A673 (cell line): ENCODE results near the gene EPHX1. TPM values are rescaled to one million over a fixed set of nuclear protein-coding genes. Genes with fewer than 3 reads are reported as not detected.

Experiments
- BruUV-seq: library from RNA; stranded (reverse); fragments of 400-500 nt; replicated peaks from 2 replicates; lab custom pipeline; 2021; lab: Mats Ljungman, UMichigan
- CTCF ChIA-PET: fragments of 300-600 bp; sonication (Branson Sonifier 250); formaldehyde crosslinking; loops from one replicate; lab custom pipeline; 2022; ENCODE audit warnings: antibody characterized with exemption; lab: Charles Lee
- POLR2A ChIA-PET: fragments of 300-600 bp; sonication (Branson Sonifier 250); formaldehyde crosslinking; loops from one replicate; lab custom pipeline; 2022; ENCODE audit warnings: antibody characterized with exemption; ENCODE audit not compliant: low non-redundant PET; lab: Charles Lee
- DNase-seq: peaks from one replicate; pipeline ENCODE4 v3.0.0-alpha.2; 2015; ENCODE audit warnings: low spot score
- H3K27ac ChIP-seq: fragments of 200-600 bp; sonication (generic); 2 replicates; pipeline ENCODE4 v1.5.1; 2016; ENCODE audit warnings: mixed run types, low read depth, mild to moderate bottlenecking, mixed read lengths, antibody characterized with exemption, low read length; ENCODE audit not compliant: poor library complexity, severe bottlenecking
- H3K27me3 ChIP-seq: fragments of 200-600 bp; sonication (generic); replicated peaks from 2 replicates; pipeline ENCODE4 v1.6.1; 2017; ENCODE audit warnings: mixed run types, low read depth, mild to moderate bottlenecking, mixed read lengths, antibody characterized with exemption, low read length; ENCODE audit not compliant: insufficient read depth, poor library complexity
- H3K36me3 ChIP-seq: fragments of 200-600 bp; sonication (generic); 2 replicates; pipeline ENCODE4 v1.6.1; 2016; ENCODE audit warnings: mixed run types, mild to moderate bottlenecking, mixed read lengths, antibody characterized with exemption, low read length; ENCODE audit not compliant: insufficient read depth, poor library complexity, severe bottlenecking
- H3K4me1 ChIP-seq: fragments of 200-600 bp; sonication (generic); 2 replicates; pipeline ENCODE4 v1.6.1; 2017; ENCODE audit warnings: mixed run types, mild to moderate bottlenecking, mixed read lengths, antibody characterized with exemption, low read length; ENCODE audit not compliant: insufficient read depth, poor library complexity, severe bottlenecking
- H3K4me3 ChIP-seq: fragments of 200-600 bp; sonication (generic); 2 replicates; pipeline ENCODE4 v1.5.1; 2016; ENCODE audit warnings: low read depth, mixed run types, mild to moderate bottlenecking, mixed read lengths, low read length; ENCODE audit not compliant: poor library complexity, severe bottlenecking
- H3K9me3 ChIP-seq: fragments of 200-600 bp; sonication (generic); 2 replicates; pipeline ENCODE4 v1.6.1; 2016; ENCODE audit warnings: mixed run types, low read depth, mild to moderate bottlenecking, mixed read lengths, antibody characterized with exemption, low read length; ENCODE audit not compliant: poor library complexity, severe bottlenecking
- CTCF ChIP-seq: fragments of 300-800, 200-600 bp; sonication (generic); conservative IDR thresholded peaks from 2 replicates; pipeline ENCODE4 v1.5.1; 2017; ENCODE audit warnings: low read depth, mild to moderate bottlenecking, antibody characterized with exemption, low read length, moderate library complexity, mixed read lengths
- EZH2 ChIP-seq: fragments of 200-600 bp; sonication (generic); IDR thresholded peaks from 2 replicates; pipeline ENCODE4 v1.6.1; 2017; ENCODE audit warnings: borderline replicate concordance, low read depth, mild to moderate bottlenecking, mixed read lengths, antibody characterized with exemption, low read length; ENCODE audit not compliant: poor library complexity, severe bottlenecking
- intact Hi-C: fragments of 100-400 bp; cut with micrococcal nuclease; formaldehyde crosslinking; loops from one replicate; pipeline ENCODE4 v1.10.0; 2022; ENCODE audit not compliant: unreplicated experiment
- total RNA-seq: library from RNA; stranded (reverse); gene quantifications from 2 replicates; pipeline ENCODE4 v1.2.3, GENCODE V29; 2021

Gene EPHX1
- total RNA-seq, 1 experiment from 2014 or later = 22.4 TPM

- no peak for DNase-seq
- Histone ChIP-seq H3K4me1 (no peaks in the 10 kb centered on the region), H3K4me3 (no peak overlapping the region), H3K27ac (no peak overlapping the region), H3K9me3 (no peaks in the 10 kb centered on the region), H3K27me3 (no peaks in the 10 kb centered on the region), H3K36me3 (no peaks in the 10 kb centered on the region)
- no TSS peak for BruUV-seq
- TF ChIP-seq CTCF = no peak
- no peak for TF ChIP-seq EZH2
- intact Hi-C loops = no loop called here
- ChIA-PET POLR2A (no interaction called here), CTCF (no interaction called here)
Observed at GRCh38 chr1:225825607-225826007, 15.7 kb downstream of the EPHX1 start.

- Histone ChIP-seq H3K36me3 (no peaks in the 10 kb centered on the region), H3K27ac (no peak overlapping the region), H3K9me3 (no peaks in the 10 kb centered on the region), H3K27me3 (no peaks in the 10 kb centered on the region), H3K4me3 (no peak overlapping the region), H3K4me1 (no peaks in the 10 kb centered on the region)
- DNase-seq = no peak
- no peak for TF ChIP-seq CTCF
- TF ChIP-seq EZH2 = no peak
- intact Hi-C loops = no loop called here
- BruUV-seq = no TSS peak
- ChIA-PET POLR2A (interaction anchor here (0.5 kb wide), 1 partner anchor 8 kb away, joined by 6 read pairs; no protein-coding TSS in a partner anchor), CTCF (no interaction called here)
Observed at GRCh38 chr1:225827076-225827475, 17.2 kb downstream of the EPHX1 start.

DNA sequence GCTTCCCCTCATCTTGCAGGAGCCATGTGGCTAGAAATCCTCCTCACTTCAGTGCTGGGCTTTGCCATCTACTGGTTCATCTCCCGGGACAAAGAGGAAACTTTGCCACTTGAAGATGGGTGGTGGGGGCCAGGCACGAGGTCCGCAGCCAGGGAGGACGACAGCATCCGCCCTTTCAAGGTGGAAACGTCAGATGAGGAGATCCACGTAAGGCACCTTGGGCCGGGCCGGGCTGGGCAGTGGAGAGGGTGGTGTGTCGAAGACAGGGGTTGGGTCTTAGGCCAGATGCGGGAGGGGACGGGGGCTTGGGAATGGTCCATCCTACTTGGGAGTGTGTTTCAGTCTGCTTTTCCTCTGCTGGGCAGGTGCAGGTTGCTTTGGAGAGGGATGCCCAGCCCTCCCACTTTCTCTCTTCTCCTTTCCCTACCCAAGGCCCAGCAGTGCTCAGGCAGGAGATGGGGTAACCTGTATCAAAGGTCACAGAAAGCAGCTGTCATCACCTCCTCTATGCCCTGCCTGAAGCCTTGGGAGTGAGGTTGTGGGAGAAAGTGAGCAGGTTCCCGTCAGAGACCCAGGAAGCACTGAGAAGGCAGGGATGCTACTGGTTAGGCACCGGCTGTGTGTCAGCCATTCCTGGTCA lies 18.9 kb downstream of the EPHX1 start:
- Histone ChIP-seq H3K4me3 (no peak overlapping the region), H3K36me3 (no peaks in the 10 kb centered on the region), H3K27me3 (no peaks in the 10 kb centered on the region), H3K9me3 (no peaks in the 10 kb centered on the region), H3K27ac (no peak overlapping the region), H3K4me1 (no peaks in the 10 kb centered on the region)
- POLR2A ChIA-PET = no interaction called here
- no peak for TF ChIP-seq EZH2
- no peak for TF ChIP-seq CTCF
- DNase-seq = no peak
- intact Hi-C loops = no loop called here
- CTCF ChIA-PET = no interaction called here
- no TSS peak for BruUV-seq
